Progenitor cell of endocrine pancreas (in vitro differentiated cells): Measurements from ENCODE around the gene DCLK2. TPM values are rescaled to one million over a fixed set of nuclear protein-coding genes. Genes with fewer than 3 reads are reported as not detected.
A peak's percentile ranks its signal among the peaks of the same experiment; 100 is the strongest.

Source experiments
- DNase-seq: peaks from one replicate; pipeline ENCODE4 v3.0.0; 2021; ENCODE audit warnings: low spot score; ENCODE audit not compliant: unreplicated experiment
- H3K27ac Mint-ChIP-seq: 2 replicates; pipeline ENCODE4 v1.8.0; 2021; ENCODE audit warnings: mild to moderate bottlenecking, moderate library complexity, mixed read lengths
- H3K27me3 Mint-ChIP-seq: 2 replicates; pipeline ENCODE4 v1.8.0; 2021; ENCODE audit warnings: mixed read lengths
- H3K36me3 Mint-ChIP-seq: 2 replicates; pipeline ENCODE4 v1.8.0; 2022; ENCODE audit warnings: mixed read lengths; ENCODE audit not compliant: insufficient read depth
- H3K4me1 Mint-ChIP-seq: 2 replicates; pipeline ENCODE4 v1.8.0; 2021; ENCODE audit warnings: low read depth, mixed read lengths
- H3K4me3 Mint-ChIP-seq: 2 replicates; pipeline ENCODE4 v1.8.0; 2021; ENCODE audit warnings: low read depth, mild to moderate bottlenecking, moderate library complexity, mixed read lengths
- H3K9me3 Mint-ChIP-seq: 2 replicates; pipeline ENCODE4 v1.8.0; 2021; ENCODE audit warnings: low read depth, mixed read lengths
- total RNA-seq: library from RNA; stranded (reverse); gene quantifications from 2 replicates; pipeline ENCODE4 v1.2.1, GENCODE V29; 2021
- TF ChIP-seq, protein P1 (sequence below): fragments of 200-600 bp; sonication (generic); IDR thresholded peaks from one replicate; pipeline ENCODE4 v1.5.0; 2021; ENCODE audit warnings: antibody characterized with exemption, mild to moderate bottlenecking; ENCODE audit not compliant: unreplicated experiment

The DCLK2 gene
- total RNA-seq, 1 donor from 2014 or later: 7.2 TPM

DNA sequence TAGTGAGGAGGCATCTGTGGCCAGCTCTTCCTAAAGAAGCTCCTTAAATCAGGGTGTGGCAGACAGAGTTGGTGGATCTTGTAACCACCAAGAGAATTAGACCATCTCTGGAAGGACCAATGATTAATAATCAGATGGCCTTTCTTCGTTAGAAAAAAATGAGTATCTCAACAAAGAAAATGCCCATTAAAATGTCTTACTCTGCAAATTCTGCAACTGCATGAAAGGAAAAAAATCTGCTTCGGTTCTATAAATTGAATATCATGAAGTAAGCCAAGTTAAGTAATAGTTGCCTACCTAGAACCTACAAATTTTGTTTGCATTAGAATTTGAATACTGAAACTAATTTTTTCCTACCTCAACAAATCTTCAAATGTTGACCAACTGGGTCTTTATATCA is 4.2 kb upstream of the DCLK2 start:
- peaks cover 44% of the 10 kb centered on the region for H3K27me3 Mint-ChIP-seq
- H3K27ac Mint-ChIP-seq: no peak overlapping the region
- no peak for DNase-seq
- TF ChIP-seq, protein P1, sequence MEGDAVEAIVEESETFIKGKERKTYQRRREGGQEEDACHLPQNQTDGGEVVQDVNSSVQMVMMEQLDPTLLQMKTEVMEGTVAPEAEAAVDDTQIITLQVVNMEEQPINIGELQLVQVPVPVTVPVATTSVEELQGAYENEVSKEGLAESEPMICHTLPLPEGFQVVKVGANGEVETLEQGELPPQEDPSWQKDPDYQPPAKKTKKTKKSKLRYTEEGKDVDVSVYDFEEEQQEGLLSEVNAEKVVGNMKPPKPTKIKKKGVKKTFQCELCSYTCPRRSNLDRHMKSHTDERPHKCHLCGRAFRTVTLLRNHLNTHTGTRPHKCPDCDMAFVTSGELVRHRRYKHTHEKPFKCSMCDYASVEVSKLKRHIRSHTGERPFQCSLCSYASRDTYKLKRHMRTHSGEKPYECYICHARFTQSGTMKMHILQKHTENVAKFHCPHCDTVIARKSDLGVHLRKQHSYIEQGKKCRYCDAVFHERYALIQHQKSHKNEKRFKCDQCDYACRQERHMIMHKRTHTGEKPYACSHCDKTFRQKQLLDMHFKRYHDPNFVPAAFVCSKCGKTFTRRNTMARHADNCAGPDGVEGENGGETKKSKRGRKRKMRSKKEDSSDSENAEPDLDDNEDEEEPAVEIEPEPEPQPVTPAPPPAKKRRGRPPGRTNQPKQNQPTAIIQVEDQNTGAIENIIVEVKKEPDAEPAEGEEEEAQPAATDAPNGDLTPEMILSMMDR: no peak
- H3K9me3 Mint-ChIP-seq: no peaks in the 10 kb centered on the region
- H3K36me3 Mint-ChIP-seq: no peaks in the 10 kb centered on the region
- H3K4me3 Mint-ChIP-seq: no peak overlapping the region
- H3K4me1 Mint-ChIP-seq: no peaks in the 10 kb centered on the region

DNA sequence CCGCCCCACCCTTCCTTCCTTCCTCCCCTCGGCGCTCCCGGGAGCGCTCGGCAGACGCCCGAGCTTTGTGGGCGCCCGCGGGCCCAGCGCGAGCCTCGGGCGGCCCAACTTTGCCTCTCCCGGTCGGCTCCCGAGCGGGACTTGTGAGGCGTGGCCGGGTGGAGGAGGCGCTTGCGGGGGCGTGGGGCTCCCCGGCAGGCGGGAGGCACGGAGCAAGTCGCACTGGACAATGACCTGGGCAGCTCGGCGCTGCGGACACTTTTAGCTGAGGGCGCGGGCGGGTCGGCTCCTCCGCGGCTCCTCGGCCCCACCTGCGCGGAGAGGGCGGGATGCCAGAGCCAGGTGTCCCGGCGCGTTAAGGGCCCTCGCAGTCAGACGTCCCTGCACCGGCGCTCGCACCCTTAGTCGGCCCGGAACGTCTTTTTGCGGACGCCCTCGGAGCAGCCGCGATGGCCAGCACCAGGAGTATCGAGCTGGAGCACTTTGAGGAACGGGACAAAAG is 385 bp downstream of the DCLK2 start:
- TF ChIP-seq, protein P1: no peak
- H3K9me3 Mint-ChIP-seq: no peaks in the 10 kb centered on the region
- DNase-seq: peak; percentile 22
- peaks cover 60% of the 10 kb centered on the region for H3K27me3 Mint-ChIP-seq
- H3K4me3 Mint-ChIP-seq: peak overlapping the region; percentile 77
- H3K27ac Mint-ChIP-seq: no peak overlapping the region
- peaks cover 5% of the 10 kb centered on the region for H3K4me1 Mint-ChIP-seq
- no peaks in the 10 kb centered on the region for H3K36me3 Mint-ChIP-seq

GRCh38 chr4:150079081-150079581 is 886 bp downstream of the DCLK2 start:
- no peaks in the 10 kb centered on the region for H3K36me3 Mint-ChIP-seq
- H3K4me1 Mint-ChIP-seq: peaks cover 5% of the 10 kb centered on the region
- peak; percentile 17 for DNase-seq
- H3K27ac Mint-ChIP-seq: peak overlapping the region; percentile 71
- peak overlapping the region; percentile 77 for H3K4me3 Mint-ChIP-seq
- TF ChIP-seq, protein P1: peak; percentile 42
- peaks cover 57% of the 10 kb centered on the region for H3K27me3 Mint-ChIP-seq
- no peaks in the 10 kb centered on the region for H3K9me3 Mint-ChIP-seq

DNA sequence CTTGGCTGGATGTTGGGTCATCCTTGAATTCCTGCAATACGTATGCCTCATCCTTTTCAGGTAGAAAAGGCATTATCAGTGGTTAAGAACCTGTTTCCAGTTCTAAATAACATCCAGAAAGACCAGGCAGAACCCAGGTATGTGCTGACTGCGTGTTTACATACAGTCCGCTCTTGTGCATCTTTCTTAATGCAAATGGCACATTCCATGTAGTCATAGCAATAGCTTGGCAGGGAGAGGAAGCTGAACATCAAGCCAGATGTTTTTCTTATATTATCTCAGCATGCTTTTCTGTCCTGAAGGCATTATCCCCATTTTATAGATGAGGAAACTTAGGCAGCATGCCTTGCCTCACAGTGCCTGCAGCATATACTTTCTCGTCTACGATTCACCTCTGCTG is 2.1 kb downstream of the DCLK2 start:
- H3K36me3 Mint-ChIP-seq: no peaks in the 10 kb centered on the region
- H3K4me3 Mint-ChIP-seq: no peak overlapping the region

DNA sequence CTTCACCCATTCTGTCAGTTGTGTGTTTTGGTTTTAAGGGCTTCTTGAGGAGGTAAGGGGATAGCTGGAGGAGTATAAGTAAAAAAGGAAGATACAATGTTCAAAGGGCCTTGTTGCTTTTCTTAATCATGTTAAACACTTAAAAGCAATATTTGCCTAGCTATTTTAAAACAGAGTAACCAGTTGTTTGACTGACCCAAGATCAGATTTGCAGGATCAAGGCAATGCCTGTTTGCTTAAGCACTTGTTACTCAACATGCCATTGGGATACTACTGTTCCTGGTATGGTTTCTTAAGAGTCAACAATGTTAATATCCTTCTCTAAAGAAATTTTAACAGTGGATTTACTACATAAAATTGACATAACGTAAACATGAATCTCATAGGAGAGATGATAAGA is 2.6 kb downstream of the DCLK2 start:
- no peak overlapping the region for H3K27ac Mint-ChIP-seq
- no peaks in the 10 kb centered on the region for H3K9me3 Mint-ChIP-seq
- no peak overlapping the region for H3K4me3 Mint-ChIP-seq
- peaks cover 5% of the 10 kb centered on the region for H3K4me1 Mint-ChIP-seq
- peaks cover 45% of the 10 kb centered on the region for H3K27me3 Mint-ChIP-seq
- H3K36me3 Mint-ChIP-seq: no peaks in the 10 kb centered on the region
- no peak for DNase-seq
- TF ChIP-seq, protein P1: no peak

More for the DNA sequence above, 2.1 kb downstream of the DCLK2 start:
- Mint-ChIP-seq H3K9me3 (no peaks in the 10 kb centered on the region), H3K27me3 (peaks cover 51% of the 10 kb centered on the region), H3K27ac (no peak overlapping the region), H3K4me1 (peaks cover 5% of the 10 kb centered on the region)
- DNase-seq: no peak
- TF ChIP-seq, protein P1: no peak
